ENCODE data around the gene ANKRD55.

The ANKRD55 gene

GRCh38 chr5:56072863-56073766, 160.0 kb downstream of the ANKRD55 start:
- DNase-seq: no peak

- no peak for DNase-seq
Measured at GRCh38 chr5:56071470-56071869, 161.7 kb downstream of the ANKRD55 start.

GRCh38 chr5:56070851-56071465, 162.2 kb downstream of the ANKRD55 start:
- DNase-seq: no peak

- DNase-seq: no peak
Measured at GRCh38 chr5:56069652-56070226, 163.4 kb downstream of the ANKRD55 start.

- DNase-seq: no peak
Measured at GRCh38 chr5:56066931-56067450, 166.1 kb downstream of the ANKRD55 start.

- no peak for DNase-seq
Measured at GRCh38 chr5:56064984-56065383, 168.1 kb downstream of the ANKRD55 start.

- DNase-seq: no peak
Measured at GRCh38 chr5:56060276-56061110, 172.6 kb downstream of the ANKRD55 start.

GRCh38 chr5:56059854-56060253, 173.3 kb downstream of the ANKRD55 start:
- DNase-seq: no peak

GRCh38 chr5:56056875-56057274, 176.3 kb downstream of the ANKRD55 start:
- DNase-seq: no peak

- no peak for DNase-seq
Measured at GRCh38 chr5:56055859-56056258, 177.3 kb downstream of the ANKRD55 start.

- no peak for DNase-seq
Measured at GRCh38 chr5:56055287-56055686, 177.8 kb downstream of the ANKRD55 start.

GRCh38 chr5:56054666-56055065, 178.5 kb downstream of the ANKRD55 start:
- DNase-seq: no peak

- no peak for DNase-seq
Measured at GRCh38 chr5:56053363-56053762, 179.8 kb downstream of the ANKRD55 start.

- DNase-seq: no peak
Measured at GRCh38 chr5:56052735-56053134, 180.4 kb downstream of the ANKRD55 start.

GRCh38 chr5:56050551-56051255, 182.4 kb downstream of the ANKRD55 start:
- no peak for DNase-seq
